ENCODE results near the gene STPG3. TPM values are rescaled to one million over a fixed set of nuclear protein-coding genes. Genes with fewer than 3 reads are reported as not detected.
"Not testable (repeated sequence)": the region's sequence is repeated elsewhere in the genome, so short reads cannot be mapped to it uniquely, and the experiment has no call there.

STPG3 gene
- polyA plus RNA-seq, 4 donors, result 1.7 to 2.3 (median 1.8) TPM

- DNase-seq (ENCODE audit: low read depth in 4 of 4, low spot score in 3 of 4), result no peak
Measured at GRCh38 chr9:137244486-137245449, 6.3 kb upstream of the STPG3 start.

- no peak for DNase-seq (ENCODE audit: low read depth in 4 of 4, low spot score in 3 of 4)
Measured at GRCh38 chr9:137245450-137246421, 5.3 kb upstream of the STPG3 start.

GRCh38 chr9:137247135-137247915, 3.8 kb upstream of the STPG3 start:
- DNase-seq (ENCODE audit: low read depth in 4 of 4, low spot score in 3 of 4), result no peak

- DNase-seq (ENCODE audit: low read depth in 4 of 4, low spot score in 3 of 4), result no peak
Measured at GRCh38 chr9:137247916-137248175, 3.2 kb upstream of the STPG3 start.

GRCh38 chr9:137250329-137251193, 525 bp upstream of the STPG3 start:
- no peak for DNase-seq (ENCODE audit: low read depth in 4 of 4, low spot score in 3 of 4)

GRCh38 chr9:137251490-137252268, 593 bp downstream of the STPG3 start:
- DNase-seq (ENCODE audit: low read depth in 4 of 4, low spot score in 3 of 4), result no peak

- no peak for DNase-seq (ENCODE audit: low read depth in 4 of 4, low spot score in 3 of 4)
Measured at GRCh38 chr9:137252555-137253506, 1.7 kb downstream of the STPG3 start.

GRCh38 chr9:137253717-137254623, 2.9 kb downstream of the STPG3 start:
- no peak for DNase-seq (ENCODE audit: low read depth in 4 of 4, low spot score in 3 of 4)

- peak; percentile 80 to 86 (median 84) for DNase-seq (ENCODE audit: low read depth in 4 of 4, low spot score in 3 of 4)
Measured at GRCh38 chr9:137254624-137255447, 3.8 kb downstream of the STPG3 start, which contains the start of gene NELFB. NELFB (plus strand) TSS chr9:137255327.

- no peak for DNase-seq (ENCODE audit: low read depth in 4 of 4, low spot score in 3 of 4)
Measured at GRCh38 chr9:137255448-137256114, 4.5 kb downstream of the STPG3 start.

- no peak for DNase-seq (ENCODE audit: low read depth in 4 of 4, low spot score in 3 of 4)
Measured at GRCh38 chr9:137256362-137256761, 5.3 kb downstream of the STPG3 start.

GRCh38 chr9:137256856-137257255, 5.8 kb downstream of the STPG3 start:
- no peak for DNase-seq (ENCODE audit: low read depth in 4 of 4, low spot score in 3 of 4)

GRCh38 chr9:137262173-137262908, 11.3 kb downstream of the STPG3 start:
- DNase-seq (ENCODE audit: low read depth in 4 of 4, low spot score in 3 of 4), result not testable (repeated sequence)

GRCh38 chr9:137262909-137263285, 11.8 kb downstream of the STPG3 start:
- no peak for DNase-seq (ENCODE audit: low read depth in 4 of 4, low spot score in 3 of 4)

- no peak for DNase-seq (ENCODE audit: low read depth in 4 of 4, low spot score in 3 of 4)
Measured at GRCh38 chr9:137263506-137263905, 12.4 kb downstream of the STPG3 start.

All from right renal pelvis (tissue), 4 donors.